A549 (cell line): Measurements from ENCODE around the gene LMAN1L. TPM values are rescaled to one million over a fixed set of nuclear protein-coding genes. Genes with fewer than 3 reads are reported as not detected.

Experiments used
- ATAC-seq, 2 experiments: fragments of 200-7000 bp in 1 of 2; fragments of >200 bp in 1 of 2; cut with Nextera tagmentation in 1 of 2; cut with Tn5 transposase in 1 of 2; 3 replicates each; pipeline versions ENCODE4 v1.8.0 to v1.9.1; 2018 to 2020; ENCODE audit warnings: mild to moderate bottlenecking in 1 of 2, moderate library complexity in 1 of 2
- CTCF ChIA-PET: fragments of 300-600 bp; sonication (Branson Sonifier 250); formaldehyde crosslinking; extraction: SDS; loops from one replicate; lab custom pipeline; 2021; ENCODE audit warnings: antibody characterized with exemption, inconsistent platforms; lab: Yijun Ruan, JAX
- POLR2A ChIA-PET: fragments of 350-600 bp; formaldehyde crosslinking; extraction: SDS; loops from one replicate; lab custom pipeline; 2021; ENCODE audit warnings: antibody characterized with exemption, inconsistent platforms; lab: Yijun Ruan, JAX
- DNase-seq, 2 experiments: peaks; one replicate each; pipeline versions ENCODE4 v3.0.0 to v3.0.0-alpha.2; 2011 to 2016; ENCODE audit warnings: low read depth in 1 of 2, low spot score in 1 of 2
- FAIRE-seq: peaks from 2 replicates; lab custom pipeline; 2011; peaks lifted over from hg19 to GRCh38; lab: Jason Lieb, UNC
- H3K27ac ChIP-seq, 2 experiments: fragments of >200 bp; sonication (Bioruptor Twin); formaldehyde crosslinking; 3 replicates each; pipeline ENCODE4 v1.5.1; 2016 to 2017
- H3K4me1 ChIP-seq: fragments of >200 bp; sonication (Bioruptor Twin); formaldehyde crosslinking; 3 replicates; pipeline ENCODE4 v1.6.1; 2016
- H3K4me2 ChIP-seq: fragments of >200 bp; sonication (Bioruptor Twin); formaldehyde crosslinking; 3 replicates; pipeline ENCODE4 v1.6.1; 2016
- H3K4me3 ChIP-seq: fragments of >200 bp; sonication (Bioruptor Twin); formaldehyde crosslinking; 3 replicates; pipeline ENCODE4 v1.5.1; 2016
- H3K9me3 ChIP-seq: fragments of >200 bp; sonication (Bioruptor Twin); formaldehyde crosslinking; 3 replicates; pipeline ENCODE4 v1.6.1; 2016
- BHLHE40 ChIP-seq: IDR thresholded peaks from 2 replicates; pipeline ENCODE4 v1.6.1; 2012; ENCODE audit warnings: low read depth, low read length, inconsistent platforms
- CBX2 ChIP-seq: fragments of 200-600 bp; sonication (generic); IDR thresholded peaks from 2 replicates; pipeline ENCODE4 v1.6.1; 2016; ENCODE audit warnings: low read depth, mild to moderate bottlenecking, borderline replicate concordance
- CHD2 ChIP-seq: fragments of 150-350 bp; IDR thresholded peaks from 2 replicates; pipeline ENCODE4 v1.6.1; 2014; ENCODE audit warnings: low read length; ENCODE audit not compliant: partially characterized antibody
- CHD4 ChIP-seq: fragments of 200-600 bp; sonication (generic); IDR thresholded peaks from 2 replicates; pipeline ENCODE4 v1.6.1; 2016; ENCODE audit warnings: antibody characterized with exemption, mild to moderate bottlenecking, borderline replicate concordance
- FOSB ChIP-seq: fragments of 250-450 bp; sonication (Bioruptor Pico); IDR thresholded peaks from 2 replicates; pipeline ENCODE4 v1.5.0; 2020; ENCODE audit warnings: mild to moderate bottlenecking, moderate library complexity
- HDAC2 ChIP-seq: fragments of 200-600 bp; sonication (generic); IDR thresholded peaks from 2 replicates; pipeline ENCODE4 v1.6.1; 2016
- HEYL ChIP-seq: fragments of 250-450 bp; sonication (Bioruptor Pico); IDR thresholded peaks from 2 replicates; pipeline ENCODE4 v1.8.0; 2021; ENCODE audit warnings: mild to moderate bottlenecking, moderate library complexity
- HOXA7 ChIP-seq: fragments of 250-450 bp; sonication (Bioruptor Pico); IDR thresholded peaks from 2 replicates; pipeline ENCODE4 v1.5.0; 2020; ENCODE audit warnings: mild to moderate bottlenecking, moderate library complexity
- KDM1A ChIP-seq: fragments of 200-600 bp; sonication (generic); IDR thresholded peaks from 2 replicates; pipeline ENCODE4 v1.6.1; 2016; ENCODE audit warnings: low read depth, mild to moderate bottlenecking
- MAFK ChIP-seq: fragments of 450-650 bp; IDR thresholded peaks from 2 replicates; pipeline ENCODE4 v1.6.1; 2014; ENCODE audit not compliant: partially characterized antibody
- POLR2A ChIP-seq: IDR thresholded peaks from 2 replicates; pipeline ENCODE4 v1.6.1; 2012; ENCODE audit warnings: mild to moderate bottlenecking, low read length
- RCOR1 ChIP-seq: fragments of 150-350 bp; IDR thresholded peaks from 2 replicates; pipeline ENCODE4 v1.6.1; 2014; ENCODE audit warnings: antibody characterized with exemption, low read length, low read depth
- RFX5 ChIP-seq: fragments of 450-650 bp; IDR thresholded peaks from 2 replicates; pipeline ENCODE4 v1.7.1; 2014; ENCODE audit warnings: antibody characterized with exemption, mild to moderate bottlenecking, moderate library complexity
- RNF2 ChIP-seq: fragments of 200-600 bp; sonication (generic); IDR thresholded peaks from 2 replicates; pipeline ENCODE4 v1.6.1; 2016; ENCODE audit warnings: low read depth, mild to moderate bottlenecking, antibody characterized with exemption, moderate library complexity, borderline replicate concordance
- SMC3 ChIP-seq: fragments of >200 bp; sonication (Bioruptor Twin); formaldehyde crosslinking; IDR thresholded peaks from 3 replicates; pipeline ENCODE4 v1.6.1; 2018; ENCODE audit warnings: inconsistent platforms
- SREBF2 ChIP-seq: fragments of 450-650 bp; IDR thresholded peaks from 2 replicates; pipeline ENCODE4 v1.6.1; 2014; ENCODE audit warnings: mild to moderate bottlenecking, moderate library complexity
- ZNF302 ChIP-seq: fragments of 250-450 bp; sonication (Bioruptor Pico); IDR thresholded peaks from 2 replicates; pipeline ENCODE4 v1.9.0; 2021; ENCODE audit warnings: inconsistent platforms, mild to moderate bottlenecking, moderate library complexity
- WGBS: methylation state at CpG from one replicate; pipeline ENCODE4 v1.1.6; 2017; ENCODE audit errors: missing lambda C conversion rate; 5-methylcytosine and 5-hydroxymethylcytosine counted together
- polyA plus RNA-seq, 4 experiments: library from polyadenylated mRNA; depleted of rRNA in 3 of 4; stranded (reverse); fragments of >200 nt; fragmentation: RNase III in 1 of 4; extraction: RNeasy Plus Mini Kit Qiagen cat#74134 plus additional on column Dnase treatment in 1 of 4; gene quantifications; 2 replicates in 3 of 4; 3 replicates in 1 of 4; pipeline ENCODE4 v1.2.3, GENCODE V29; 2011 to 2017

LMAN1L gene
- polyA plus RNA-seq, 2 of the 4 experiments (the other 2 are of a cell fraction): not detected

- Histone ChIP-seq H3K4me3 (no peak overlapping the region), H3K4me2 (no peak overlapping the region), H3K27ac (no peak overlapping the region), H3K4me1 (peaks cover 66% of the 10 kb centered on the region), H3K9me3 (no peaks in the 10 kb centered on the region)
- no peak for ATAC-seq
- FAIRE-seq: no peak
- no peak for TF ChIP-seq RFX5
- no peak for DNase-seq
- CTCF ChIA-PET: interaction anchor here (0.7 to 1.7 kb wide), 7 partner anchors 9 to 99 kb away, joined by 3 to 6 read pairs (median 3); partner anchors contain the start of gene MPI
- POLR2A ChIA-PET: interaction anchor here (1.2 kb wide), 1 partner anchor 22 kb away, joined by 3 read pairs; the partner anchor contains the start of gene MPI
- 88% methylated on average over 6 of the region's 6 CpGs for WGBS
These were observed 55.4 kb downstream of the LMAN1L start for GRCh38 chr15:74868059-74868458.

DNA sequence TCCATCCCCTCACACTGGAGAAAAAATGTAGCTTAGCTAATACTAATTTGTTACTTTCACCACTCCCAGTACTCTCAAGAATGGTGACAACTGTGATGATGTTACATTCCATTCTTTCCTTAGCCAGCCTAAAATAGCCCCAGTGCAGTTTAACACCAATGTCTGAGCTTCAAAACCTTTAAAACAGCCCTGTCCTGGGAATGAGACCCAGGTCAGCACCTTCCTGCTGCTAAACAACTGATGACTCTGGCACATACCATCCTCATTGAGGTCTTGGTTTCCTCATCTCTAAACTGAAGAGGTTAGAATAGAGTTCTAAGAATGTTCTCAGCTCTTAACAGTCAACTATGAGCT, 56.7 kb downstream of the LMAN1L start:
- no peak overlapping the region for H3K4me3 ChIP-seq
- TF ChIP-seq SREBF2 (no peak), RCOR1 (no peak), POLR2A (no peak), HDAC2 (no peak), ZNF302 (no peak), HEYL (CRISPR knock-in tag) (no peak), RNF2 (no peak), CBX2 (no peak), CHD2 (no peak), FOSB (no peak), SMC3 (no peak)
- TF ChIP-seq, all 56 proteins: peak for 0
- no peak overlapping the region for H3K4me2 ChIP-seq
- no peak for DNase-seq
- H3K9me3 ChIP-seq: no peaks in the 10 kb centered on the region
- H3K27ac ChIP-seq: no peak overlapping the region
- CTCF ChIA-PET: interaction anchor here (0.9 to 3.2 kb wide), 5 partner anchors 10 to 235 kb away, joined by 3 to 21 read pairs (median 3); partner anchors contain the start of gene ULK3
- peaks cover 54% of the 10 kb centered on the region for H3K4me1 ChIP-seq
- FAIRE-seq: no peak
- POLR2A ChIA-PET: interaction anchor here (0.5 to 1.8 kb wide), 2 partner anchors 10 to 37 kb away, joined by 3 to 7 read pairs; partner anchors contain the start of gene FAM219B
- no peak for ATAC-seq

- DNase-seq: no peak
- no peak for TF ChIP-seq ZNF302
- no peak for TF ChIP-seq KDM1A
- TF ChIP-seq CHD4: no peak
- H3K9me3 ChIP-seq: no peaks in the 10 kb centered on the region
- ChIA-PET CTCF (interaction anchor here (0.9 to 3.2 kb wide), 6 partner anchors 10 to 235 kb away, joined by 3 to 21 read pairs (median 3); partner anchors contain the start of gene ULK3), POLR2A (interaction anchor here (0.5 to 1.8 kb wide), 2 partner anchors 11 to 37 kb away, joined by 3 to 7 read pairs; partner anchors contain the start of gene FAM219B)
- ATAC-seq: no peak
- peaks cover 50% of the 10 kb centered on the region for H3K4me1 ChIP-seq
- no peak overlapping the region for H3K4me3 ChIP-seq
- FAIRE-seq: no peak
- H3K4me2 ChIP-seq: no peak overlapping the region
- no peak overlapping the region for H3K27ac ChIP-seq
- 66% methylated on average over 6 of the region's 6 CpGs for WGBS
These were observed 57.2 kb downstream of the LMAN1L start for GRCh38 chr15:74869726-74870407.

DNA sequence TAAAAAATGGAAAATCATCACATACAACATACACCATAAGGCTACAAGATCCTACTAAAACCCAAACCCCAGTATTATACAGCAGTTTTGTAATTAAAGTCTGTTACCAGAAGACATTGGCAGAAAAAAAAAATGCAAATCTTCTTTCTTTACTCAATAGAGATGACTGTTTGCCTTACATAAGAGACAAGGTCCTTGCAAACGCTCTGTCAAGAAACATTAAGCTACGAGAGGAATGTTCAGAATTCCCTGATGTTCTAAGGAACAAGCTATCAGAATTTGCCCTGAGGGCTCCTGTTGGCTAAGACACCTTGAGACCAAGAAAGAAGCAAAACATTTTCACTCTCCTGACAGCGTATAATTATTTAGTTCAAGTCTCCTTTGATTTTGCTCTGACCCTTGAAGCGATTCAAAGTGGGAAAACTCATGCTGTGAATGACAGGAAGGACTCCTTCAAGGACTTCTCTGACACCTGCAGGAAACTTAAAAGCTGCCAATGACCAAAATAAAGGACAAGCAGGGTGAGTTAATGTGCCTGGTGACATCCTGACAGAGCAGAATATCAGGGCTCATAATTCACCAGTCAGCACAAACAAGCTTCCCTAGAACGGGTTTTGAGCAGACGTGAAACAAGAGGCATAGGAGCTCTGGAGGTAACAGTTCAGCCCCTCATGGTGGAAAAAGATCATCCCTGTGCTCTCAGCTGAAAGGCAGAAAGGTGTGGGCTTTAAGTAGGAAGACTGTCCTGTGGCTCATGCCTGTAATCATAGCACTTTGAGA, 58.0 kb downstream of the LMAN1L start:
- Histone ChIP-seq H3K4me1 (peaks cover 45% of the 10 kb centered on the region), H3K4me2 (0 out of 3 replicates have a peak overlapping the region, but pooled peaks have one; percentile 2), H3K9me3 (no peaks in the 10 kb centered on the region), H3K4me3 (no peak overlapping the region), H3K27ac (no peak overlapping the region)
- FAIRE-seq (no peak), DNase-seq (no peak), ATAC-seq (no peak)
- 80% methylated on average over 6 of the region's 6 CpGs for WGBS
- CTCF ChIA-PET: interaction anchor here (0.6 to 3.2 kb wide), 8 partner anchors 8 to 236 kb away, joined by 3 to 21 read pairs (median 3); no protein-coding TSS in a partner anchor
- POLR2A ChIA-PET: interaction anchor here (1.8 kb wide), 1 partner anchor 36 kb away, joined by 7 read pairs; the partner anchor contains the start of gene FAM219B
- TF ChIP-seq HOXA7 (CRISPR knock-in tag) (no peak), MAFK (peak; percentile 66), BHLHE40 (no peak)
